ENCODE measurements around the gene GRM8.

GRM8 gene

GRCh38 chr7:127162366-127162765 lies 90.4 kb downstream of the GRM8 start:
- ATAC-seq = no peak
- TF ChIP-seq CSDC2 (CRISPR knock-in tag; IDR thresholded peaks at IDR 0.05) = no peak

- no peak for ATAC-seq
- TF ChIP-seq PATZ1 (CRISPR knock-in tag; IDR thresholded peaks at IDR 0.05; ENCODE audit: borderline replicate concordance) (no peak), OSR1 (CRISPR knock-in tag; IDR thresholded peaks at IDR 0.05) (no peak), ZNF8 (CRISPR knock-in tag; IDR thresholded peaks at IDR 0.05) (no peak), CREB5 (CRISPR knock-in tag; IDR thresholded peaks at IDR 0.05; ENCODE audit: low read depth) (no peak), TOX (CRISPR knock-in tag; IDR thresholded peaks at IDR 0.05; ENCODE audit: borderline replicate concordance) (no peak), ZFP3 (CRISPR knock-in tag; IDR thresholded peaks at IDR 0.05) (no peak), RARB (CRISPR knock-in tag; IDR thresholded peaks at IDR 0.05) (no peak), ZC3H10 (CRISPR knock-in tag; IDR thresholded peaks at IDR 0.05) (no peak), TCF4 (CRISPR knock-in tag; IDR thresholded peaks at IDR 0.05; ENCODE audit: borderline replicate concordance) (no peak), CSRNP3 (CRISPR knock-in tag; IDR thresholded peaks at IDR 0.05) (no peak)
These were observed 94.1 kb downstream of the GRM8 start for GRCh38 chr7:127158659-127159058.

- TF ChIP-seq CSRNP3 (CRISPR knock-in tag; IDR thresholded peaks at IDR 0.05) (no peak), ZNF565 (CRISPR knock-in tag; conservative IDR thresholded peaks at IDR 0.05; ENCODE audit: low read depth) (no peak), CREB5 (CRISPR knock-in tag; IDR thresholded peaks at IDR 0.05; ENCODE audit: low read depth) (no peak), ZFP3 (CRISPR knock-in tag; IDR thresholded peaks at IDR 0.05) (no peak), RARB (CRISPR knock-in tag; IDR thresholded peaks at IDR 0.05) (no peak), ZC3H10 (CRISPR knock-in tag; IDR thresholded peaks at IDR 0.05) (no peak), TCF4 (CRISPR knock-in tag; IDR thresholded peaks at IDR 0.05; ENCODE audit: borderline replicate concordance) (no peak), ZNF70 (CRISPR knock-in tag; IDR thresholded peaks at IDR 0.05) (no peak), ISL1 (CRISPR knock-in tag; IDR thresholded peaks at IDR 0.05) (no peak), ZFP30 (CRISPR knock-in tag; IDR thresholded peaks at IDR 0.05) (no peak), PATZ1 (CRISPR knock-in tag; IDR thresholded peaks at IDR 0.05; ENCODE audit: borderline replicate concordance) (no peak), TOX (CRISPR knock-in tag; IDR thresholded peaks at IDR 0.05; ENCODE audit: borderline replicate concordance) (no peak), ESRRG (CRISPR knock-in tag; IDR thresholded peaks at IDR 0.05) (no peak), CSDC2 (CRISPR knock-in tag; IDR thresholded peaks at IDR 0.05) (no peak)
- no peak for ATAC-seq
These were observed 97.8 kb downstream of the GRM8 start for GRCh38 chr7:127154958-127155357.

- no peak for TF ChIP-seq PATZ1 (CRISPR knock-in tag; IDR thresholded peaks at IDR 0.05; ENCODE audit: borderline replicate concordance)
- TF ChIP-seq ZFP3 (CRISPR knock-in tag; IDR thresholded peaks at IDR 0.05) = no peak
- no peak for ATAC-seq
These were observed 98.6 kb downstream of the GRM8 start for GRCh38 chr7:127154101-127154500.
